ENCODE results near the gene SETD2. TPM values are rescaled to one million over a fixed set of nuclear protein-coding genes. Genes with fewer than 3 reads are reported as not detected.
"Not testable (repeated sequence)": the region's sequence is repeated elsewhere in the genome, so short reads cannot be mapped to it uniquely, and the experiment has no call there.

SETD2 gene
- total RNA-seq, 1 donor from 2014 or later, result 19.7 TPM

DNA sequence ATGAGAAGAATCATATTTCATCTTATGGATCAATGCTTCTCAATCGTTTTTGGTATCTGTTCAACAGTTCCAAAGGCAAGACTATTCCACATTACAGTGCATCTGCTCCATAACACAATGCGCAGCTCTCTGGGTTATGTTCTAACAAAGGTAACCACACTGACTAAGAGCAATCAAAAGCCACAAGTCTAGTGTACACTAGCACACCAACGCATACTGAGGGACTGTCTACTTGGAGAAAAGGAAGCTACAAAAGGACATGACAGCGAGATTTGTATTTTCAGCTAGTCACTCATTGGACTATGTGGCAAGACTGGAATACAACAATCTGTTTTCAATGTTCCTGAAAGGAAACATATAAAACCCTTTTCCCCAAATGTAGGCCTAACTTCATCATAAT, 35.8 kb downstream of the SETD2 start:
- Histone ChIP-seq H3K27me3 (ENCODE audit: control insufficient read depth, insufficient read depth, low read length) (no peaks in the 10 kb centered on the region), H3K4me3 (ENCODE audit: low read depth, low read length) (no peak overlapping the region), H3K36me3 (ENCODE audit: control insufficient read depth, insufficient read depth, low read length) (peaks cover 3% of the 10 kb centered on the region)
- TF ChIP-seq, protein P1, sequence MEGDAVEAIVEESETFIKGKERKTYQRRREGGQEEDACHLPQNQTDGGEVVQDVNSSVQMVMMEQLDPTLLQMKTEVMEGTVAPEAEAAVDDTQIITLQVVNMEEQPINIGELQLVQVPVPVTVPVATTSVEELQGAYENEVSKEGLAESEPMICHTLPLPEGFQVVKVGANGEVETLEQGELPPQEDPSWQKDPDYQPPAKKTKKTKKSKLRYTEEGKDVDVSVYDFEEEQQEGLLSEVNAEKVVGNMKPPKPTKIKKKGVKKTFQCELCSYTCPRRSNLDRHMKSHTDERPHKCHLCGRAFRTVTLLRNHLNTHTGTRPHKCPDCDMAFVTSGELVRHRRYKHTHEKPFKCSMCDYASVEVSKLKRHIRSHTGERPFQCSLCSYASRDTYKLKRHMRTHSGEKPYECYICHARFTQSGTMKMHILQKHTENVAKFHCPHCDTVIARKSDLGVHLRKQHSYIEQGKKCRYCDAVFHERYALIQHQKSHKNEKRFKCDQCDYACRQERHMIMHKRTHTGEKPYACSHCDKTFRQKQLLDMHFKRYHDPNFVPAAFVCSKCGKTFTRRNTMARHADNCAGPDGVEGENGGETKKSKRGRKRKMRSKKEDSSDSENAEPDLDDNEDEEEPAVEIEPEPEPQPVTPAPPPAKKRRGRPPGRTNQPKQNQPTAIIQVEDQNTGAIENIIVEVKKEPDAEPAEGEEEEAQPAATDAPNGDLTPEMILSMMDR (IDR thresholded peaks at IDR 0.05; ENCODE audit: insufficient read depth, low read length, severe bottlenecking), result no peak
- FAIRE-seq, result peak; percentile 64
- peak; percentile 18 for DNase-seq (ENCODE audit: low read depth)

DNA sequence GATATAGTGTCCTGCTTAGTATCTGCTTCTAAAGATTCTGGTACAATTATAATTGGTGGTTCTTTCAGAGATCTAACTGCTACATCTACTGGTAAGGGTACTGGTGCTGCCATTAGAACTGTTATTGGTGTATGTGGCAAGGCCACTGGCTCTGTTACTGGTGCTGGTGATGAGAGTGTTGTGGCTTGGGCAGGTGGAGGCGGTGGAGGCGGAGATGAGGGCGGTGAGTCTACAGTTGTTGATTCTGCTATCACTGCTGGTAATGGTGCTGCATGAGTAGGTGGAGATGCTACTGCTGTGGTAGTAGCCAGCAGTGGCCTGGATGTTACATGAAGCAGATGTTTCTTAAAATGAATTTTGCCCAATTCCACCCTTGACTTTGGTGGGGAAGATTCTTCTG, 40.1 kb downstream of the SETD2 start:
- Histone ChIP-seq H3K36me3 (ENCODE audit: control insufficient read depth, insufficient read depth, low read length) (peaks cover 7% of the 10 kb centered on the region), H3K4me3 (ENCODE audit: low read depth, low read length) (no peak overlapping the region), H3K27me3 (ENCODE audit: control insufficient read depth, insufficient read depth, low read length) (no peaks in the 10 kb centered on the region)
- FAIRE-seq, result no peak
- no peak for DNase-seq (ENCODE audit: low read depth)
- TF ChIP-seq, protein P1 (IDR thresholded peaks at IDR 0.05; ENCODE audit: insufficient read depth, low read length, severe bottlenecking), result no peak

DNA sequence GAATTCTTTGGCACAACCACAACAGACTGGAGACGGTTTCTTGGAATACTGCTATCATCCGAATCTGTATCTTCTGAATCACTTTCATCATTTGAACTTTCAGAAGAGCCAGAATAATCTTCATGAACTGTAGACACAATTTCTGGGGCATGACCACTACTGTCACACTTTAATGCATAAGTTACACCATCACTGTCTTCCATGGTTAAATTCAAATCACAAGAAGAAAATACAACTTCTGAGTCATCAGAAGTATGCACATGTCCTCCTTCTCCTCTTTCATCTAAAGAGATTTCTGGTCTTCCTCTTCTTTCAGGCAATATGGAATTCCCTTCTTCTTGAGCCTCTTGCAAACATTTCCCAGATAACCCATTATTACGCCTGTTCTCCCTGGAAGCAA, 42.5 kb downstream of the SETD2 start:
- H3K36me3 ChIP-seq (ENCODE audit: control insufficient read depth, insufficient read depth, low read length), result peaks cover 9% of the 10 kb centered on the region

DNA sequence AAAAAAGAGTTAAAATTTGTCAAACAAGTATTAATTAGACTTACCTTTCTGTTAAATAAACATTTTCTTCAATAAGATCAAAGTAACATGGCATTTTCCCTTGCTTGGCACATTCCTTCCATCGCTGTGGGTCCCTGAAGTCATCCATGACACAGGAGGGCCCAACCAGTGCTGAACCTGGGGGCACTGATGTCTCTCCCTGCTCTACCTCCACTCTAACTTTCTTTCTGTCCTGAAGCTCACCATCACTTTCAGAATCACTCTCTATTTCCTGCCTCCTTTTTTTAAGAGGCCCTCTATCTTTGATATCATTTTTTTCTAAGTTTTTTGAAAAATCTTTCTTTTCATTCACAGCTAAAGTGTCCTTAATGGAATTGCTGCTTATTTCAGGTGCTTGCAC, 43.8 kb downstream of the SETD2 start:
- TF ChIP-seq, protein P1 (IDR thresholded peaks at IDR 0.05; ENCODE audit: insufficient read depth, low read length, severe bottlenecking), result no peak
- H3K4me3 ChIP-seq (ENCODE audit: low read depth, low read length), result no peak overlapping the region
- DNase-seq (ENCODE audit: low read depth) (no peak), FAIRE-seq (no peak)
- H3K36me3 ChIP-seq (ENCODE audit: control insufficient read depth, insufficient read depth, low read length), result peaks cover 9% of the 10 kb centered on the region
- no peaks in the 10 kb centered on the region for H3K27me3 ChIP-seq (ENCODE audit: control insufficient read depth, insufficient read depth, low read length)

More for the DNA sequence above, 42.5 kb downstream of the SETD2 start:
- no peaks in the 10 kb centered on the region for H3K27me3 ChIP-seq (ENCODE audit: control insufficient read depth, insufficient read depth, low read length)
- FAIRE-seq, result no peak
- TF ChIP-seq, protein P1 (IDR thresholded peaks at IDR 0.05; ENCODE audit: insufficient read depth, low read length, severe bottlenecking), result no peak
- H3K4me3 ChIP-seq (ENCODE audit: low read depth, low read length), result no peak overlapping the region
- no peak for DNase-seq (ENCODE audit: low read depth)

DNA sequence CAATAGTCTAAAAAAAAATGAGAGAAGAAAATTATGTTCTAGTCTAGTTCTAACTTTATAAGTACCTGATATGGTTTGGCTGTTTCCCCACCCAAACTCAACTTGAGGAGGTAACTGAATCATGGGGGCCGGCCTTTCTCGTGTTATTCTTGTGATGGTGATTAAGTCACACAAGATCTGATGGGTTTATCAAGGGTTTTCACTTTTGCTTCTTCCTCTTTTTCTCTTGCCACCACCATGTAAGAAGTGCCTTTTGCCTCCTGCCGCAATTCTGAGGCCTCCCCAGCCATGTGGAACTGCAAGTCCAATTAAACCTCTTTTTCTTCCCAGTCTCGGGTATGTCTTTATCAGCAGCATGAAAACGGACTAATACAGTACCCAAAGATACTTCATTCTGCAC, 44.5 kb downstream of the SETD2 start:
- not testable (repeated sequence) for FAIRE-seq; H3K4me3 ChIP-seq (ENCODE audit: low read depth, low read length); H3K27me3 ChIP-seq (ENCODE audit: control insufficient read depth, insufficient read depth, low read length); DNase-seq (ENCODE audit: low read depth); H3K36me3 ChIP-seq (ENCODE audit: control insufficient read depth, insufficient read depth, low read length)

DNA sequence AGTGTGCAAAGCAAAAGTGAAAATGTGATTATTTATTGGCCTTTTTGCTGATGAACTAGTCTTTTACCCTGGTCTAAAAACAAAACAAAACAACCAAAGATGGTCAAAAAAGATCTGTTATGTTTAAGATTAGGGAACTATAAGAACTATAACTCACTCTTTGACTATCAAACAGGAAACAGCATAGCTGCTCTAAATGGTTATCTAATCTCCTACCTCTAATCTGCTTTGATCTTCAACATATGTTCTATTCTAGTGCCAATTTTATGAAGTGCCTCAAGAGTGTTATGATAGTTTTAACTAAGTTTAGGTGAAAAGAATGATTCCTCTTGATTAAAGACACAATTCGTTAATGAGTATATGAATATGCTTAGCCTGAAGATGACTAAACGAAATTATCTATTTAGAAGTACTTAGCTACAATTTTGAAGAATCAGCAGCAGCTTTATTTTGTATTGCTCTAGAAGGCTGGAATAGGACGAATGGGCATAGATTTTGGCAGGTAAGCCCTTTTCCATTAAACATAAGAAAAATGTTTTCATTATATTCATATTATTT, 46.0 kb downstream of the SETD2 start:
- Histone ChIP-seq H3K36me3 (ENCODE audit: control insufficient read depth, insufficient read depth, low read length) (peaks cover 5% of the 10 kb centered on the region), H3K4me3 (ENCODE audit: low read depth, low read length) (no peak overlapping the region), H3K27me3 (ENCODE audit: control insufficient read depth, insufficient read depth, low read length) (no peaks in the 10 kb centered on the region)
- TF ChIP-seq, protein P1 (IDR thresholded peaks at IDR 0.05; ENCODE audit: insufficient read depth, low read length, severe bottlenecking), result no peak
- no peak for DNase-seq (ENCODE audit: low read depth)
- FAIRE-seq, result no peak

DNA sequence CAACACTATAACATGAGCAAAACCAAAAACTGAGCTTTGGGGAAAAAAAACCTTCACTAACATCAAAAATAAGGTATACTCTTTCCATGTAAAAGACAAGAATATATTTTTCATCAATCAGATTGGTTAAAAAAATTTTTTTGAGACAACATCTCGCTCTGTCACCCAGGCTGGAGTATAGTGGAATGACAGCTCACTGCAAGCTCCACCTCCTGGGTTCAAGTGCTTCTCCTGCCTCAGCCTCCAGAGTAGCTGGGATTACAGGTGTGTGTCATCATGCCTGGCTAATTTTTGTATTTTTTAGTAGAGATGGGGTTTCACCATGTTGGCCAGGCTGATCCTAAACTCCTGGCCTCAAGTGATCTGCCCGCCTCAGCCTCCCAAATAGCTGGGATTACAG, 48.4 kb downstream of the SETD2 start:
- not testable (repeated sequence) for FAIRE-seq; H3K36me3 ChIP-seq (ENCODE audit: control insufficient read depth, insufficient read depth, low read length)

More for the DNA sequence above, 48.4 kb downstream of the SETD2 start:
- not testable (repeated sequence) for H3K27me3 ChIP-seq (ENCODE audit: control insufficient read depth, insufficient read depth, low read length); H3K4me3 ChIP-seq (ENCODE audit: low read depth, low read length); DNase-seq (ENCODE audit: low read depth)
